Measurements from ENCODE around the gene IFNA5. TPM values are rescaled to one million over a fixed set of nuclear protein-coding genes. Genes with fewer than 3 reads are reported as not detected.

The IFNA5 gene
- total and polyA plus RNA-seq, 2 of the 8 experiments (the other 6 are each of a cell fraction or from before 2014, with no cell fraction given): not detected

GRCh38 chr9:21348430-21348970 is 43.4 kb upstream of the IFNA5 start:
- Histone ChIP-seq H3K56ac (replicated peaks; ENCODE audit: insufficient read length, low read depth, low read length) (no peak overlapping the region), H3K79me1 (ENCODE audit: low read depth, low read length) (no peaks in the 10 kb centered on the region), H3K18ac (ENCODE audit: extremely low read depth, low read length) (no peak overlapping the region), H2AFZ (ENCODE audit: low read length) (no peak overlapping the region), H4K91ac (replicated peaks; ENCODE audit: insufficient read length, low read length) (no peak overlapping the region), H3K23me2 (ENCODE audit: low read depth, low read length) (no peaks in the 10 kb centered on the region), H3K36me3 (ENCODE audit: control insufficient read depth in 2 of 4, insufficient read depth in 4 of 4, low read length in 3 of 4) (no peaks in the 10 kb centered on the region), H2BK12ac (ENCODE audit: low read depth, low read length) (no peak overlapping the region), H2BK15ac (ENCODE audit: low read length) (no peak overlapping the region), H3K4me3 (ENCODE audit: extremely low read depth in 1 of 4, insufficient read depth in 2 of 4, low read depth in 3 of 4, low read length in 4 of 4) (no peak overlapping the region), H4K20me1 (replicated peaks in 1 of 2; ENCODE audit: control insufficient read depth in 1 of 2, insufficient read depth in 2 of 2, low read length in 2 of 2) (no peaks in the 10 kb centered on the region), H2BK20ac (ENCODE audit: low read length) (no peak overlapping the region), H3K9ac (replicated peaks in 1 of 4; ENCODE audit: extremely low read depth in 1 of 4, low read depth in 3 of 4, low read length in 3 of 4) (no peak overlapping the region), H3K23ac (ENCODE audit: insufficient read length) (no peak overlapping the region), H2AK5ac (ENCODE audit: low read depth, low read length) (no peak overlapping the region), H3K4ac (replicated peaks; ENCODE audit: insufficient read length, low read depth, low read length) (no peak overlapping the region), H3K27ac (ENCODE audit: low read depth, low read length) (no peak overlapping the region), H2BK5ac (ENCODE audit: low read depth, low read length) (no peak overlapping the region), H3K9me3 (ENCODE audit: insufficient read depth in 2 of 2, low read depth in 1 of 2, low read length in 1 of 2) (peaks cover 0 to 2% of the 10 kb centered on the region in 2 experiments; a peak in 1 of 4 replicates), H3K4me2 (ENCODE audit: insufficient read depth in 1 of 2, low read depth in 2 of 2, low read length in 2 of 2) (no peak overlapping the region), H4K5ac (ENCODE audit: insufficient read length, low read depth, low read length) (no peak overlapping the region), H3K14ac (ENCODE audit: insufficient read length) (no peak overlapping the region), H3K79me2 (ENCODE audit: control insufficient read depth in 1 of 2, insufficient read depth in 2 of 2, low read length in 2 of 2) (no peaks in the 10 kb centered on the region), H3K4me1 (replicated peaks in 1 of 4; ENCODE audit: control insufficient read depth in 3 of 4, insufficient read depth in 4 of 4, low read length in 3 of 4) (no peaks in the 10 kb centered on the region), H3K27me3 (replicated peaks in 1 of 4; ENCODE audit: control insufficient read depth in 3 of 4, extremely low read depth in 1 of 4, insufficient read depth in 3 of 4, low read length in 3 of 4) (no peaks in the 10 kb centered on the region), H2BK120ac (replicated peaks; ENCODE audit: low read depth, low read length) (no peak overlapping the region), H4K8ac (ENCODE audit: extremely low read depth, insufficient read depth, low read length) (no peak overlapping the region)
- FAIRE-seq (no peak), DNase-seq (ENCODE audit: low read depth in 1 of 2, low spot score in 2 of 2) (no peak)
- WGBS, 2 experiments (ENCODE audit: extremely low coverage in 1 of 2, insufficient coverage in 1 of 2, insufficient read length in 1 of 2, insufficient replicate concordance in 2 of 2, low coverage in 1 of 2, low lambda C conversion rate in 2 of 2, missing lambda C conversion rate in 1 of 2): 79% methylated on average over 3 of the region's 3 CpGs; no CpG with 5 or more reads in 1 of the 2 experiments
- TF ChIP-seq RFX5 (IDR thresholded peaks at IDR 0.05; ENCODE audit: borderline replicate concordance, low read depth, low read length): no peak
- no peak for TF ChIP-seq SIX5 (IDR thresholded peaks at IDR 0.05; ENCODE audit: low read depth, low read length)
- no peak for TF ChIP-seq HDAC6 (IDR thresholded peaks at IDR 0.05; ENCODE audit: low read depth, low read length)
- TF ChIP-seq FOSL1 (IDR thresholded peaks at IDR 0.05; ENCODE audit: insufficient read depth, low read depth, low read length): no peak
- no peak for TF ChIP-seq ZNF274 (IDR thresholded peaks at IDR 0.05; ENCODE audit: borderline replicate concordance, extremely low read depth, low read length)
- TF ChIP-seq RBBP5 (IDR thresholded peaks at IDR 0.05; ENCODE audit: borderline replicate concordance, low read depth, low read length): no peak
- no peak for TF ChIP-seq CHD2 (IDR thresholded peaks at IDR 0.05; ENCODE audit: low read length)
- TF ChIP-seq USF2 (IDR thresholded peaks at IDR 0.05; ENCODE audit: low read length): no peak
- no peak for TF ChIP-seq CBX8 (IDR thresholded peaks at IDR 0.05; ENCODE audit: borderline replicate concordance, low read depth, low read length)
- TF ChIP-seq GTF2F1 (IDR thresholded peaks at IDR 0.05; ENCODE audit: borderline replicate concordance, low read depth, low read length): no peak
- TF ChIP-seq ASH2L (IDR thresholded peaks at IDR 0.05; ENCODE audit: low read length): no peak
- no peak for TF ChIP-seq PHF8 (conservative IDR thresholded peaks at IDR 0.05; ENCODE audit: low read depth, low read length)
- ChIA-PET POLR2A (ENCODE audit: partially characterized antibody) (no interaction called here), CTCF (ENCODE audit: partially characterized antibody) (interaction anchor here (1.4 to 2.4 kb wide), 2 partner anchors 11 to 44 kb away, joined by 4 to 6 read pairs; no protein-coding TSS in a partner anchor)
